ENCODE results near the gene RNF208. TPM values are rescaled to one million over a fixed set of nuclear protein-coding genes. Genes with fewer than 3 reads are reported as not detected.

RNF208 gene
- total and polyA plus RNA-seq, 10 of the 15 experiments (the other 5 are each of a cell fraction or from before 2014, with no cell fraction given): 0.06 to 10.7 (median 0.77) TPM

GRCh38 chr9:137263506-137263905 is 41.5 kb upstream of the RNF208 start:
- WGBS (ENCODE audit: insufficient coverage, insufficient replicate concordance, low lambda C conversion rate, missing lambda C conversion rate): 97% methylated on average over 7 of the region's 10 CpGs
- ChIA-PET POLR2A (no interaction called here), RAD21 (ENCODE audit: unreplicated experiment) (interaction anchor here (1.6 to 1.7 kb wide), 2 partner anchors 24 to 27 kb away, joined by 4 to 6 read pairs; no protein-coding TSS in a partner anchor), CTCF (no interaction called here), SMC1A (ENCODE audit: uncharacterized antibody, unreplicated experiment) (interaction anchor here (1.4 kb wide), 1 partner anchor 74 kb away, joined by 3 read pairs; no protein-coding TSS in a partner anchor)
- peaks cover 5 to 11% of the 10 kb centered on the region in 2 experiments for H3K36me3 ChIP-seq (ENCODE audit: control insufficient read depth in 2 of 2, insufficient read depth in 2 of 2, low read length in 1 of 2)
- no peak overlapping the region for H2AFZ ChIP-seq (ENCODE audit: control insufficient read depth, low read depth, low read length)
- H3K4me1 ChIP-seq (ENCODE audit: control insufficient read depth, insufficient read depth, low read length): peaks cover 5% of the 10 kb centered on the region
- no peaks in the 10 kb centered on the region for H3K27me3 ChIP-seq (replicated peaks in 1 of 2; ENCODE audit: control insufficient read depth in 2 of 2, insufficient read depth in 2 of 2, low read length in 1 of 2)
- H3K27ac ChIP-seq (ENCODE audit: control insufficient read depth, insufficient read depth): no peak overlapping the region
- in situ Hi-C loops (cut with MboI) (no loop called here), intact Hi-C loops (cut with micrococcal nuclease; ENCODE audit: unreplicated experiment) (no loop called here)
- no peak overlapping the region for H3K4me3 ChIP-seq
- no peaks in the 10 kb centered on the region for H3K9me3 ChIP-seq (replicated peaks; ENCODE audit: control insufficient read depth, insufficient read depth, low read length)
- no peaks in the 10 kb centered on the region for H3K79me2 ChIP-seq (ENCODE audit: control insufficient read depth, insufficient read depth, low read length)
- H3K9ac ChIP-seq (ENCODE audit: control insufficient read depth, insufficient read depth, low read length): no peak overlapping the region
- no peak overlapping the region for H3K4me2 ChIP-seq (ENCODE audit: control insufficient read depth, insufficient read depth)
- FAIRE-seq (no peak), DNase-seq (ENCODE audit: low read depth, low spot score) (no peak), ATAC-seq (no peak)
- TF ChIP-seq SMC3 (IDR thresholded peaks at IDR 0.05; ENCODE audit: borderline replicate concordance, low read length) (no peak), ZNF207 (IDR thresholded peaks at IDR 0.05; ENCODE audit: borderline replicate concordance) (no peak), TCF12 (IDR thresholded peaks at IDR 0.05; ENCODE audit: low read depth, low read length) (no peak), SREBF2 (IDR thresholded peaks at IDR 0.05; ENCODE audit: low read length) (no peak)
- BruUV-seq (replicated peaks): no TSS peak
- no peaks in the 10 kb centered on the region for H4K20me1 ChIP-seq (ENCODE audit: control insufficient read depth, insufficient read depth)

DNA sequence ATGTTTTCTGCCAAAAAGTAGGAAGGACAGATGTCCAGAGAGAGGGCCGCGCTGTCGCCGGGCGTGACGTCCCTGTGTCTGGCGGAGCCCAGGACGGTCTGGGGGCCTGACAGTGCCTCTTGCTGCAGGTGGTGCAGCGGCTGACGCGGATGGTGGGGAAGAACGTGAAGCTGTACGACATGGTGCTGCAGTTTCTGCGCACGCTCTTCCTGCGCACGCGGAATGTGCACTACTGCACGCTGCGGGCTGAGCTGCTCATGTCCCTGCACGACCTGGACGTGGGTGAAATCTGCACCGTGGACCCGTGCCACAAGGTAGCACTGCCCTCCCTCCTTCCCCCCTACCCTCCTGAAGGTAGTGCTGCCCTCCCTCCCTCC is 40.9 kb upstream of the RNF208 start:
- Histone ChIP-seq H3K27ac (ENCODE audit: control insufficient read depth, insufficient read depth) (no peak overlapping the region), H2AFZ (ENCODE audit: control insufficient read depth, low read depth, low read length) (no peak overlapping the region), H4K20me1 (ENCODE audit: control insufficient read depth, insufficient read depth) (no peaks in the 10 kb centered on the region), H3K4me1 (ENCODE audit: control insufficient read depth, insufficient read depth, low read length) (peaks cover 2% of the 10 kb centered on the region), H3K27me3 (replicated peaks in 1 of 2; ENCODE audit: control insufficient read depth in 2 of 2, insufficient read depth in 2 of 2, low read length in 1 of 2) (no peaks in the 10 kb centered on the region), H3K4me2 (ENCODE audit: control insufficient read depth, insufficient read depth) (no peak overlapping the region), H3K4me3 (no peak overlapping the region), H3K9ac (ENCODE audit: control insufficient read depth, insufficient read depth, low read length) (no peak overlapping the region), H3K36me3 (ENCODE audit: control insufficient read depth in 2 of 2, insufficient read depth in 2 of 2, low read length in 1 of 2) (peaks cover 8 to 11% of the 10 kb centered on the region in 2 experiments), H3K9me3 (replicated peaks; ENCODE audit: control insufficient read depth, insufficient read depth, low read length) (no peaks in the 10 kb centered on the region), H3K79me2 (ENCODE audit: control insufficient read depth, insufficient read depth, low read length) (no peaks in the 10 kb centered on the region)
- intact Hi-C loops (cut with micrococcal nuclease; ENCODE audit: unreplicated experiment) (no loop called here), in situ Hi-C loops (cut with MboI) (no loop called here)
- FAIRE-seq (no peak), DNase-seq (ENCODE audit: low read depth, low spot score) (no peak), ATAC-seq (no peak)
- ChIA-PET RAD21 (ENCODE audit: unreplicated experiment) (interaction anchor here (1.6 to 1.7 kb wide), 2 partner anchors 24 to 26 kb away, joined by 4 to 6 read pairs; no protein-coding TSS in a partner anchor), CTCF (interaction anchor here (1.1 to 2.2 kb wide), 3 partner anchors 11 to 26 kb away, joined by 3 to 24 read pairs (median 4); no protein-coding TSS in a partner anchor), SMC1A (ENCODE audit: uncharacterized antibody, unreplicated experiment) (interaction anchor here (1.2 to 1.4 kb wide), 2 partner anchors 26 to 73 kb away, joined by 3 to 5 read pairs; no protein-coding TSS in a partner anchor), POLR2A (interaction anchor here (0.6 to 1.1 kb wide), 2 partner anchors 15 to 22 kb away, joined by 3 to 4 read pairs; partner anchors contain the start of gene TUBB4B)
- 97% methylated on average over 23 of the region's 24 CpGs for WGBS (ENCODE audit: insufficient coverage, insufficient replicate concordance, low lambda C conversion rate, missing lambda C conversion rate)
- no TSS peak for BruUV-seq (replicated peaks)
- TF ChIP-seq IKZF2 (IDR thresholded peaks at IDR 0.05): no peak
- no peak for TF ChIP-seq ZSCAN29 (IDR thresholded peaks at IDR 0.05)
- no peak for TF ChIP-seq NFYA (IDR thresholded peaks at IDR 0.05; ENCODE audit: borderline replicate concordance, low read depth, low read length)
- no peak for TF ChIP-seq KLF5 (IDR thresholded peaks at IDR 0.05; ENCODE audit: partially characterized antibody)
- TF ChIP-seq NRF1 (conservative IDR thresholded peaks at IDR 0.05; ENCODE audit: low read depth, low read length): no peak
- TF ChIP-seq NBN (IDR thresholded peaks at IDR 0.05): no peak
- no peak for TF ChIP-seq ZNF207 (IDR thresholded peaks at IDR 0.05; ENCODE audit: borderline replicate concordance)
- TF ChIP-seq, protein P1, sequence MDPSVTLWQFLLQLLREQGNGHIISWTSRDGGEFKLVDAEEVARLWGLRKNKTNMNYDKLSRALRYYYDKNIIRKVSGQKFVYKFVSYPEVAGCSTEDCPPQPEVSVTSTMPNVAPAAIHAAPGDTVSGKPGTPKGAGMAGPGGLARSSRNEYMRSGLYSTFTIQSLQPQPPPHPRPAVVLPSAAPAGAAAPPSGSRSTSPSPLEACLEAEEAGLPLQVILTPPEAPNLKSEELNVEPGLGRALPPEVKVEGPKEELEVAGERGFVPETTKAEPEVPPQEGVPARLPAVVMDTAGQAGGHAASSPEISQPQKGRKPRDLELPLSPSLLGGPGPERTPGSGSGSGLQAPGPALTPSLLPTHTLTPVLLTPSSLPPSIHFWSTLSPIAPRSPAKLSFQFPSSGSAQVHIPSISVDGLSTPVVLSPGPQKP (IDR thresholded peaks at IDR 0.05; ENCODE audit: low read depth, low read length): no peak
- TF ChIP-seq SUZ12 (IDR thresholded peaks at IDR 0.05; ENCODE audit: unreplicated experiment): no peak
- TF ChIP-seq SIX5 (IDR thresholded peaks at IDR 0.05; ENCODE audit: low read depth, low read length, severe bottlenecking): no peak
- TF ChIP-seq, protein P2, sequence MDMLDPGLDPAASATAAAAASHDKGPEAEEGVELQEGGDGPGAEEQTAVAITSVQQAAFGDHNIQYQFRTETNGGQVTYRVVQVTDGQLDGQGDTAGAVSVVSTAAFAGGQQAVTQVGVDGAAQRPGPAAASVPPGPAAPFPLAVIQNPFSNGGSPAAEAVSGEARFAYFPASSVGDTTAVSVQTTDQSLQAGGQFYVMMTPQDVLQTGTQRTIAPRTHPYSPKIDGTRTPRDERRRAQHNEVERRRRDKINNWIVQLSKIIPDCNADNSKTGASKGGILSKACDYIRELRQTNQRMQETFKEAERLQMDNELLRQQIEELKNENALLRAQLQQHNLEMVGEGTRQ (IDR thresholded peaks at IDR 0.05; ENCODE audit: borderline replicate concordance, low read depth, low read length): no peak
